Occipital lobe (tissue), 3 donors: ENCODE measurements around the gene CMTM5. TPM values are rescaled to one million over a fixed set of nuclear protein-coding genes. Genes with fewer than 3 reads are reported as not detected.
"Not testable (repeated sequence)": the region's sequence is repeated elsewhere in the genome, so short reads cannot be mapped to it uniquely, and the experiment has no call there.

Experiments used
- DNase-seq: peaks from one replicate; lab custom pipeline; 2025; lab: John Stamatoyannopoulos, UW
- small RNA-seq: library from RNA; depleted of rRNA; stranded (forward); fragments of <200 nt; gene quantifications from one replicate; pipeline ENCODE3, GENCODE V24; 2014
- total RNA-seq: library from RNA; depleted of rRNA; stranded (reverse); fragments of >200 nt; gene quantifications from one replicate; pipeline ENCODE4 v1.2.3, GENCODE V29; 2014

CMTM5 gene
- total RNA-seq, 1 donor from 2014 or later, result 0.62 TPM

GRCh38 chr14:23414906-23415820 lies 38.3 kb downstream of the CMTM5 start:
- no peak for DNase-seq

- DNase-seq, result no peak
Measured at GRCh38 chr14:23415821-23416778, 39.3 kb downstream of the CMTM5 start.

GRCh38 chr14:23416801-23417200 lies 40.0 kb downstream of the CMTM5 start:
- DNase-seq, result no peak

- DNase-seq, result not testable (repeated sequence)
Measured at GRCh38 chr14:23417269-23417668, 40.4 kb downstream of the CMTM5 start.

- no peak for DNase-seq
Measured at GRCh38 chr14:23418021-23418420, 41.2 kb downstream of the CMTM5 start.

- DNase-seq, result not testable (repeated sequence)
Measured at GRCh38 chr14:23419646-23420045, 42.8 kb downstream of the CMTM5 start.

GRCh38 chr14:23421594-23421993 lies 44.7 kb downstream of the CMTM5 start:
- DNase-seq, result no peak

- DNase-seq, result no peak
Measured at GRCh38 chr14:23423657-23424056, 46.8 kb downstream of the CMTM5 start.

- DNase-seq, result no peak
Measured at GRCh38 chr14:23425169-23425568, 48.3 kb downstream of the CMTM5 start.

GRCh38 chr14:23425798-23426197 lies 49.0 kb downstream of the CMTM5 start:
- DNase-seq, result not testable (repeated sequence)

- no peak for DNase-seq
Measured at GRCh38 chr14:23428686-23429495, 52.0 kb downstream of the CMTM5 start.

Small RNAs within 50 kb of the gene (small RNA-seq; reads per million reads assigned to genes)
- gene MIR208A (not detected), gene MIR208B (0.17 reads per million)

Other genes with a start within 250 kb of the CMTM5 start
- 3.4 TPM for gene SLC7A8, start 193.4 kb upstream of the CMTM5 start, total RNA-seq
- not detected for gene RNF212B, start 139.1 kb upstream of the CMTM5 start, total RNA-seq
- 2.5 TPM for gene HOMEZ, start 90.9 kb upstream of the CMTM5 start, total RNA-seq
- gene PPP1R3E, start 74.2 kb upstream of the CMTM5 start, total RNA-seq, result 5.8 TPM
- 17.8 TPM for gene BCL2L2, start 70.2 kb upstream of the CMTM5 start, total RNA-seq
- 59.6 TPM for gene PABPN1, start 55.6 kb upstream of the CMTM5 start, total RNA-seq
- gene SLC22A17, start 24.2 kb upstream of the CMTM5 start, total RNA-seq, result 158 TPM
- gene EFS, start 11.9 kb upstream of the CMTM5 start, total RNA-seq, result 17.5 TPM
- gene IL25, start 4.2 kb upstream of the CMTM5 start, total RNA-seq, result not detected
- not detected for gene MYH6, start 31.2 kb downstream of the CMTM5 start, total RNA-seq
- gene MYH7, start 58.6 kb downstream of the CMTM5 start, total RNA-seq, result 0.31 TPM
- gene NGDN, start 92.7 kb downstream of the CMTM5 start, total RNA-seq, result 49.1 TPM
- 1.2 TPM for gene ZFHX2, start 174.7 kb downstream of the CMTM5 start, total RNA-seq
- gene THTPA, start 179.2 kb downstream of the CMTM5 start, total RNA-seq, result 6.9 TPM
- 10.0 TPM for gene AP1G2, start 190.7 kb downstream of the CMTM5 start, total RNA-seq
- 28.9 TPM for gene JPH4, start 201.7 kb downstream of the CMTM5 start, total RNA-seq